Osteoblast (primary cell): Measurements from ENCODE around the gene MYH11. TPM values are rescaled to one million over a fixed set of nuclear protein-coding genes. Genes with fewer than 3 reads are reported as not detected.
A peak's percentile ranks its signal among the peaks of the same experiment; 100 is the strongest.

Source experiments
- DNase-seq: peaks from one replicate; pipeline ENCODE4 v3.0.0; 2011; ENCODE audit warnings: low spot score, mixed read lengths; ENCODE audit not compliant: insufficient read length; ENCODE audit errors: missing footprints
- H2AFZ ChIP-seq: 2 replicates; pipeline ENCODE4 v1.6.0; 2011; ENCODE audit warnings: mild to moderate bottlenecking, low read length
- H3K27ac ChIP-seq: 2 replicates; pipeline ENCODE4 v1.5.1; 2011; ENCODE audit warnings: mild to moderate bottlenecking, low read depth, low read length, moderate library complexity
- H3K27me3 ChIP-seq: 2 replicates; pipeline ENCODE4 v1.6.0; 2012; ENCODE audit warnings: mild to moderate bottlenecking, control low read depth, inconsistent platforms, low read length, moderate library complexity; ENCODE audit not compliant: insufficient read depth
- H3K36me3 ChIP-seq: 2 replicates; pipeline ENCODE4 v1.5.1; 2011; ENCODE audit warnings: mild to moderate bottlenecking, low read length, control low read depth, moderate library complexity; ENCODE audit not compliant: insufficient read depth
- H3K4me1 ChIP-seq: 2 replicates; pipeline ENCODE4 v1.5.1; 2011; ENCODE audit warnings: mild to moderate bottlenecking, low read length, control low read depth, moderate library complexity; ENCODE audit not compliant: insufficient read depth
- H3K4me2 ChIP-seq: 2 replicates; pipeline ENCODE4 v1.6.0; 2011; ENCODE audit warnings: mild to moderate bottlenecking, low read length; ENCODE audit not compliant: insufficient read depth
- H3K4me3 ChIP-seq: fragments of 200-600 bp; sonication (generic); 3 replicates; pipeline ENCODE4 v1.5.1; 2012; ENCODE audit warnings: mild to moderate bottlenecking, low read length, inconsistent platforms; ENCODE audit not compliant: insufficient read depth
- H3K79me2 ChIP-seq: 2 replicates; pipeline ENCODE4 v1.6.0; 2012; ENCODE audit warnings: mild to moderate bottlenecking, low read length, control low read depth, inconsistent platforms; ENCODE audit not compliant: insufficient read depth
- H3K9me3 ChIP-seq: 2 replicates; pipeline ENCODE4 v1.5.1; 2011; ENCODE audit warnings: low read depth, low read length, control low read depth
- H4K20me1 ChIP-seq: 2 replicates; pipeline ENCODE4 v1.6.0; 2012; ENCODE audit warnings: mild to moderate bottlenecking, low read length, control low read depth; ENCODE audit not compliant: insufficient read depth
- total RNA-seq: library from RNA; depleted of rRNA; stranded (reverse); fragments of >200 nt; gene quantifications from 2 replicates; pipeline ENCODE4 v1.2.3, GENCODE V29; 2012
- TF ChIP-seq, protein P1 (sequence below): IDR thresholded peaks from 2 replicates; pipeline ENCODE4 v1.5.1; 2011; ENCODE audit warnings: mild to moderate bottlenecking, low read depth, low read length, moderate library complexity; ENCODE audit errors: extremely low read depth

The MYH11 gene
- total RNA-seq, 1 donor: under 0.01 TPM

DNA sequence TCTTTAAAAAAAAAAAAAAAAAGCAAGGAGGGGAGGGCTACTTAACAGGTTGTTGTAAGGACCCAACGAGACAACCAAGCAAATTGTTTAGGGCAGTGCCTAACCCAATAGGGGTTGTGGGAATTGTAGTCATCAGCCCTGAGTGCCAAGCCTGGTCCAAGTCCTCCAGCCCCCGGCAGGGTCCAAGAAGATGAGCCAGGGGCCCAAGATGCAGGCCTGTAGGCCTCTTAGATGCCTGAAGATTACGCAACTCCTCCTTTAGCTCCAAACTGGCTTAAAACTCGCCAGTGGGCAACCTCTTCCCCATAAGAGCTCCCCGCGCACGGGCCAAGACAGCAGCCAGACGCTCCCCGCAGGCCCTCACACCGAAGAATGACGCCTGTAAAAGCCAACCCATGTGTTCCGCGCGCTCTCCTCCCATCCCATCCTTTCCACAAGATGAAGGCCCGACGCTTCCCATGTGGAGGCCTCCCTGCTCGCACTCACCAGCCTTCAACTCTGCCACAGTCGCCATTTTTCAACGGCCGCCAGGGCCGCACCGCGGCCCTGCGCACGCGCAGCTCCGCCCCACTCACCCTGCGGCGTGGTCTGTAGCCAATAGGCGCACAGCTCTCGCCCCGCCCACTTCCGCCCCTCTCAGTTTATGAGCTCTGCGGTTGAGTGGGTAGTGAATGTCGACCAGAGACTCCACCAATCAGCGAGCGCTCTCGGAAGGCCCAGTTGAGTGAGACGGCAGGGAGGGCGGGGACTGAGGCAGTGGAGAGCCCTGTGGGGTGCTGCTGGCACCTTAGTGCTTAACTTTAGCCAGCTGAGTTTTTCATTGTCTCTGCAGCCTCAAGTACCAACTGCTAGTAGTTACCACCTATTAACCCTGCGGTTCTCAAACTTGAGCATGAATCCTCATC lies 31.5 kb upstream of the MYH11 start, which contains the start of gene CEP20:
Gene CEP20, minus strand, starts transcription at position 532 of the 905 bp plus-strand sequence. Its CDS starts 18 bp downstream, at position 514.
- H3K4me2 ChIP-seq: peak within 1 kb of the TSS; percentile 91
- H3K79me2 ChIP-seq: peaks cover 48% of the 10 kb centered on the region
- peak within 1 kb of the TSS; percentile 91 for H2AFZ ChIP-seq
- H3K4me1 ChIP-seq: peaks cover 17% of the 10 kb centered on the region
- TF ChIP-seq, protein P1, sequence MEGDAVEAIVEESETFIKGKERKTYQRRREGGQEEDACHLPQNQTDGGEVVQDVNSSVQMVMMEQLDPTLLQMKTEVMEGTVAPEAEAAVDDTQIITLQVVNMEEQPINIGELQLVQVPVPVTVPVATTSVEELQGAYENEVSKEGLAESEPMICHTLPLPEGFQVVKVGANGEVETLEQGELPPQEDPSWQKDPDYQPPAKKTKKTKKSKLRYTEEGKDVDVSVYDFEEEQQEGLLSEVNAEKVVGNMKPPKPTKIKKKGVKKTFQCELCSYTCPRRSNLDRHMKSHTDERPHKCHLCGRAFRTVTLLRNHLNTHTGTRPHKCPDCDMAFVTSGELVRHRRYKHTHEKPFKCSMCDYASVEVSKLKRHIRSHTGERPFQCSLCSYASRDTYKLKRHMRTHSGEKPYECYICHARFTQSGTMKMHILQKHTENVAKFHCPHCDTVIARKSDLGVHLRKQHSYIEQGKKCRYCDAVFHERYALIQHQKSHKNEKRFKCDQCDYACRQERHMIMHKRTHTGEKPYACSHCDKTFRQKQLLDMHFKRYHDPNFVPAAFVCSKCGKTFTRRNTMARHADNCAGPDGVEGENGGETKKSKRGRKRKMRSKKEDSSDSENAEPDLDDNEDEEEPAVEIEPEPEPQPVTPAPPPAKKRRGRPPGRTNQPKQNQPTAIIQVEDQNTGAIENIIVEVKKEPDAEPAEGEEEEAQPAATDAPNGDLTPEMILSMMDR: no peak
- no peaks in the 10 kb centered on the region for H3K9me3 ChIP-seq
- H3K4me3 ChIP-seq: peak within 1 kb of the TSS; percentile 95
- no peaks in the 10 kb centered on the region for H4K20me1 ChIP-seq
- H3K27me3 ChIP-seq: no peaks in the 10 kb centered on the region
- peak within 1 kb of the TSS; percentile 88 for H3K27ac ChIP-seq
- H3K36me3 ChIP-seq: no peaks in the 10 kb centered on the region
- DNase-seq: peak; percentile 99

DNA sequence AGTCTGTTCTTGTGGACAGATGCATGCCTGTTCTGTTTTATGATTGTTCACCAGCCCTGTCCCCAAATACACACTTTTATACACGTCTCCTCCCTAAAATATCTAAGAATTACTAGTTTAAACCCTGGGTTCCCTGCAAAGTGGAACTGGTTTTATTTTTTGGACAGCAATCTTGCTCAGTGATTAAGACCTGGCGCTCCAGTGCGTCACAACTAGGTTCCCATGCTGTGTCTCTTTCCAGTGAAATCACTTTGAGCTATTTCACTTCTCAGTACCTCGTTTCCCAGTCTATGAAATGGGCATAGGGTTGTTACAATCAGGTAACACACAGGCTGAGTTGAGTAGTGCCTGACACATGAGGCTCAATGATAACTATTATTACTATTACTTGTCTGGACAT lies 30.5 kb upstream of the MYH11 start:
- TF ChIP-seq, protein P1: no peak
- Histone ChIP-seq H3K27ac (peak overlapping the region; percentile 88), H2AFZ (no peak overlapping the region), H3K4me2 (peak overlapping the region; percentile 91), H3K79me2 (peaks cover 58% of the 10 kb centered on the region), H3K9me3 (no peaks in the 10 kb centered on the region), H3K4me3 (peak overlapping the region; percentile 95), H3K36me3 (peaks cover 2% of the 10 kb centered on the region), H3K4me1 (peaks cover 17% of the 10 kb centered on the region), H4K20me1 (no peaks in the 10 kb centered on the region), H3K27me3 (no peaks in the 10 kb centered on the region)
- DNase-seq: no peak

DNA sequence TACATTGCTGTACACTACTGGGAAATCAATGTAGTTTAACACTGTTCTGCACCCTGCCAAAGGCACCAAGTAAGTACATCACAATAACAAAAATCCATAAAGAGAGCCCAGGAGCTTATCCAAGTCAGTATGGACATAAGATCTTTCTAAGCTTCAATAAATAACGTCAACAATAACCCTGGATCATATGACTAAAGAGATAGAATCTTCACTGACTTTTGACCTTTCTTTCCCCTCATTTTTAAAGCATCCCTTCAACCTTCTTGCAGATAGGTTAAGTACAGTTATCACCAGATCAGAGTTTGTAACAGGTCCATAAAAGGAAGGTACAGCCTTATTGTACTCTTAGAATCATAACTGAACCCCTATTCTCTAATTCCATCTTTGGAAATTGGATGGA lies 29.2 kb upstream of the MYH11 start:
- Histone ChIP-seq H3K9me3 (no peaks in the 10 kb centered on the region), H3K27me3 (no peaks in the 10 kb centered on the region), H3K79me2 (peaks cover 67% of the 10 kb centered on the region), H3K4me3 (no peak overlapping the region), H3K4me2 (no peak overlapping the region), H3K36me3 (peaks cover 10% of the 10 kb centered on the region), H2AFZ (no peak overlapping the region), H3K4me1 (peaks cover 23% of the 10 kb centered on the region), H3K27ac (no peak overlapping the region), H4K20me1 (no peaks in the 10 kb centered on the region)
- DNase-seq: no peak
- TF ChIP-seq, protein P1: no peak

DNA sequence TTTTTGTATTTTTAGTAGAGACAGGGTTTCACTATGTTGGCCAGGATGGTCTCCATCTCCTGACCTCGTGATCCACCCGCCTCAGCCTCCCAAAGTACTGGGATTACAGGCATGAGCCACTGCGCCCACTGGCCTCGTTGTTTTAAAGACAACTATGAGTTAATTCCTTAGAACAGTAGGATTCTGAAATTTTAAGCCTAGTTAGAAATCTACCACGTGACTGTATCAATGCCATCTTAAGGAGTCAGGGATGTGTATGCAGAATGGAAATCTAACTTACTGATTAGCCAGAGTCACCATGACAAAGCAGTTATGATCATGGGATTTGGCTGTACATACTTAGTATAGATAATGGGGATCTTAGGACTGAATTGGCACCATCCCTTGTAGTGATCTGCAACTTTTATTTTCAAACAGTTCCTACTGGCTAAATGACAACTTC lies 28.8 kb upstream of the MYH11 start:
- H3K27me3 ChIP-seq: no peaks in the 10 kb centered on the region
- peaks cover 10% of the 10 kb centered on the region for H3K36me3 ChIP-seq
- DNase-seq: no peak
- H2AFZ ChIP-seq: no peak overlapping the region
- H3K27ac ChIP-seq: no peak overlapping the region
- H3K4me1 ChIP-seq: peaks cover 28% of the 10 kb centered on the region
- no peak overlapping the region for H3K4me3 ChIP-seq
- no peak overlapping the region for H3K4me2 ChIP-seq
- no peaks in the 10 kb centered on the region for H3K9me3 ChIP-seq
- TF ChIP-seq, protein P1: no peak
- H4K20me1 ChIP-seq: no peaks in the 10 kb centered on the region
- peaks cover 69% of the 10 kb centered on the region for H3K79me2 ChIP-seq
